Measurements from ENCODE around the gene IGFBP3.

DNA sequence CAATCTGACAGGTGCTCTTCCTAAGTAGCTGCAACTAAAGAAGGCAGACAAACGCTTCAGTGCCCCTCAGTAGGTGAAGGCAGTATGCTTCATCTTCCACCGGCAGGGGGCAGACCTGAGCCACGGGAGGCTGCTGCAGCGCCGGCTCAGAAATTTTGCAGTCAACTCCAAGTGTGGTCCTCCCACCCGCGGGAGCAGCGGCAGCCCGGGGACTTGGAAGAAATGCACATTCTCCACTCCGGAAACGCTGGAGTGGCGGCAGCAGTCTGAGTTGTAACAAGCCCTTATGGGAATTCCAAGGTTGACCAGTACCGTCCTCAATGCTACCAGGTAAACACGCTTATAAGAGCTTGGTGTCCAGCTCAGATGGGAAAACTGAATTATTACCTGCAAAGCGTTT lies 3.4 kb downstream of the IGFBP3 start:
- TF ChIP-seq, protein P1, sequence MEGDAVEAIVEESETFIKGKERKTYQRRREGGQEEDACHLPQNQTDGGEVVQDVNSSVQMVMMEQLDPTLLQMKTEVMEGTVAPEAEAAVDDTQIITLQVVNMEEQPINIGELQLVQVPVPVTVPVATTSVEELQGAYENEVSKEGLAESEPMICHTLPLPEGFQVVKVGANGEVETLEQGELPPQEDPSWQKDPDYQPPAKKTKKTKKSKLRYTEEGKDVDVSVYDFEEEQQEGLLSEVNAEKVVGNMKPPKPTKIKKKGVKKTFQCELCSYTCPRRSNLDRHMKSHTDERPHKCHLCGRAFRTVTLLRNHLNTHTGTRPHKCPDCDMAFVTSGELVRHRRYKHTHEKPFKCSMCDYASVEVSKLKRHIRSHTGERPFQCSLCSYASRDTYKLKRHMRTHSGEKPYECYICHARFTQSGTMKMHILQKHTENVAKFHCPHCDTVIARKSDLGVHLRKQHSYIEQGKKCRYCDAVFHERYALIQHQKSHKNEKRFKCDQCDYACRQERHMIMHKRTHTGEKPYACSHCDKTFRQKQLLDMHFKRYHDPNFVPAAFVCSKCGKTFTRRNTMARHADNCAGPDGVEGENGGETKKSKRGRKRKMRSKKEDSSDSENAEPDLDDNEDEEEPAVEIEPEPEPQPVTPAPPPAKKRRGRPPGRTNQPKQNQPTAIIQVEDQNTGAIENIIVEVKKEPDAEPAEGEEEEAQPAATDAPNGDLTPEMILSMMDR (IDR thresholded peaks at IDR 0.05 in 4 of 5, conservative IDR thresholded peaks at IDR 0.05 in 1 of 5), result peak; percentile 75 to 95 (median 85)
- no peak for TF ChIP-seq POLR2A (IDR thresholded peaks at IDR 0.05)

Measured in gastrocnemius medialis (tissue), 4 donors.